Peyer's patch (tissue), 4 donors: Measurements from ENCODE around the gene CLEC12A. TPM values are rescaled to one million over a fixed set of nuclear protein-coding genes. Genes with fewer than 3 reads are reported as not detected.
"Not testable (repeated sequence)": the region's sequence is repeated elsewhere in the genome, so short reads cannot be mapped to it uniquely, and the experiment has no call there.

Experiments used
- DNase-seq, 3 donors: peaks; one replicate each; pipeline ENCODE4 v3.0.0-alpha.2; 2017 to 2019
- H3K27ac ChIP-seq, 4 donors: fragments of 200-600 bp; sonication (generic); one replicate each; pipeline ENCODE4 v1.5.1; 2016 to 2019
- H3K27me3 ChIP-seq, 2 donors: fragments of 200-600 bp; sonication (generic); one replicate each; pipeline ENCODE4 v1.5.1; 2019
- H3K36me3 ChIP-seq, 3 donors: fragments of 200-600 bp; sonication (generic); one replicate each; pipeline ENCODE4 v1.5.1; 2016 to 2019
- H3K4me1 ChIP-seq, 4 donors: fragments of 200-600 bp; sonication (generic); one replicate each; pipeline ENCODE4 v1.5.1; 2016 to 2019
- H3K4me3 ChIP-seq, 4 donors: fragments of 200-600 bp; sonication (generic); 1 replicate in 3 of 4; 2 replicates in 1 of 4; pipeline ENCODE4 v1.5.1; 2016 to 2019; ENCODE audit warnings: mild to moderate bottlenecking in 1 of 4
- H3K9me3 ChIP-seq, 4 donors: fragments of 200-600 bp; sonication (generic); one replicate each; pipeline ENCODE4 v1.5.1; 2016 to 2019; ENCODE audit warnings: mild to moderate bottlenecking in 1 of 4
- CTCF ChIP-seq, 6 experiments: fragments of 450-650 bp in 4 of 6; fragments of 200-600 bp in 2 of 6; sonication (generic) in 1 of 6; IDR thresholded peaks; one replicate each; pipeline ENCODE4 v1.5.1; 2017 to 2019; ENCODE audit warnings: antibody characterized with exemption in 6 of 6, mild to moderate bottlenecking in 3 of 6, moderate library complexity in 1 of 6
- POLR2A ChIP-seq, 2 donors: fragments of 450-650 bp; IDR thresholded peaks; one replicate each; pipeline ENCODE4 v1.5.1; 2017; ENCODE audit warnings: antibody characterized with exemption in 2 of 2, mild to moderate bottlenecking in 2 of 2, moderate library complexity in 2 of 2
- total RNA-seq, 4 donors: library from RNA; depleted of rRNA; stranded (reverse); fragments of >200 nt; gene quantifications; one replicate each; pipeline ENCODE4 v1.1.0, GENCODE V29; 2016

Gene CLEC12A
- total RNA-seq, 4 donors from 2014 or later, result 10.7 TPM; not detected in 3

GRCh38 chr12:10016881-10017280 is 45.7 kb downstream of the CLEC12A start:
- H3K27ac ChIP-seq, result no peak overlapping the region
- H3K4me3 ChIP-seq, result no peak overlapping the region
- H3K27me3 ChIP-seq, result no peaks in the 10 kb centered on the region
- H3K9me3 ChIP-seq, result no peaks in the 10 kb centered on the region
- no peaks in the 10 kb centered on the region for H3K4me1 ChIP-seq
- TF ChIP-seq CTCF (IDR thresholded peaks at IDR 0.05), result no peak
- no peak for TF ChIP-seq POLR2A (IDR thresholded peaks at IDR 0.05)
- no peaks in the 10 kb centered on the region for H3K36me3 ChIP-seq
- DNase-seq, result no peak

- H3K9me3 ChIP-seq, result no peaks in the 10 kb centered on the region
- H3K27me3 ChIP-seq, result no peaks in the 10 kb centered on the region
- H3K27ac ChIP-seq, result no peak overlapping the region
- DNase-seq, result no peak
- no peak overlapping the region for H3K4me3 ChIP-seq
- H3K36me3 ChIP-seq, result no peaks in the 10 kb centered on the region
- H3K4me1 ChIP-seq, result no peaks in the 10 kb centered on the region
- TF ChIP-seq POLR2A (IDR thresholded peaks at IDR 0.05), result no peak
- no peak for TF ChIP-seq CTCF (IDR thresholded peaks at IDR 0.05)
Observed at GRCh38 chr12:10018386-10018785, 47.2 kb downstream of the CLEC12A start.

GRCh38 chr12:10021342-10021741 is 50.1 kb downstream of the CLEC12A start:
- Histone ChIP-seq H3K9me3 (no peaks in the 10 kb centered on the region), H3K36me3 (no peaks in the 10 kb centered on the region), H3K27ac (no peak overlapping the region), H3K4me3 (no peak overlapping the region), H3K27me3 (no peaks in the 10 kb centered on the region), H3K4me1 (no peaks in the 10 kb centered on the region)
- TF ChIP-seq POLR2A (IDR thresholded peaks at IDR 0.05), result no peak
- TF ChIP-seq CTCF (IDR thresholded peaks at IDR 0.05), result no peak
- no peak for DNase-seq

GRCh38 chr12:10025236-10025635 is 54.0 kb downstream of the CLEC12A start:
- Histone ChIP-seq H3K36me3 (no peaks in the 10 kb centered on the region), H3K4me1 (no peaks in the 10 kb centered on the region), H3K27ac (no peak overlapping the region), H3K9me3 (no peaks in the 10 kb centered on the region), H3K27me3 (no peaks in the 10 kb centered on the region), H3K4me3 (no peak overlapping the region)
- DNase-seq, result no peak
- TF ChIP-seq POLR2A (IDR thresholded peaks at IDR 0.05) (no peak), CTCF (IDR thresholded peaks at IDR 0.05) (no peak)

GRCh38 chr12:10026666-10027065 is 55.5 kb downstream of the CLEC12A start:
- not testable (repeated sequence) for H3K27ac ChIP-seq, H3K27me3 ChIP-seq, H3K36me3 ChIP-seq, H3K4me3 ChIP-seq, H3K4me1 ChIP-seq, DNase-seq, H3K9me3 ChIP-seq

GRCh38 chr12:10027311-10027710 is 56.1 kb downstream of the CLEC12A start:
- Histone ChIP-seq H3K36me3 (no peaks in the 10 kb centered on the region), H3K9me3 (no peaks in the 10 kb centered on the region)
- DNase-seq, result no peak

More at GRCh38 chr12:10027311-10027710, 56.1 kb downstream of the CLEC12A start:
- TF ChIP-seq POLR2A (IDR thresholded peaks at IDR 0.05) (no peak), CTCF (IDR thresholded peaks at IDR 0.05) (no peak)
- Histone ChIP-seq H3K4me3 (no peak overlapping the region), H3K4me1 (no peaks in the 10 kb centered on the region), H3K27ac (no peak overlapping the region), H3K27me3 (no peaks in the 10 kb centered on the region)
